Activated CD8-positive, alpha-beta memory T cell treated with anti-CD3 and anti-CD28 coated beads for 36 hours (primary cell): Measurements from ENCODE around the gene WDFY3. TPM values are rescaled to one million over a fixed set of nuclear protein-coding genes. Genes with fewer than 3 reads are reported as not detected.
"Not testable (repeated sequence)": the region's sequence is repeated elsewhere in the genome, so short reads cannot be mapped to it uniquely, and the experiment has no call there.

Source experiments
- CTCF ChIA-PET: fragments of 350-600 bp; sonication (Branson Sonifier 250); formaldehyde crosslinking; loops from one replicate; lab custom pipeline; 2021; ENCODE audit warnings: antibody characterized with exemption; lab: Charles Lee
- POLR2A ChIA-PET: fragments of 350-600 bp; sonication (Branson Sonifier 250); formaldehyde crosslinking; loops from one replicate; lab custom pipeline; 2021; ENCODE audit warnings: antibody characterized with exemption; lab: Charles Lee
- total RNA-seq, 2 experiments: library from RNA; stranded (reverse); gene quantifications; one replicate each; pipeline ENCODE4 v1.2.3, GENCODE V29; 2021

Gene WDFY3
- total RNA-seq, 2 experiments from 2014 or later: 0.78 to 0.96 TPM

DNA sequence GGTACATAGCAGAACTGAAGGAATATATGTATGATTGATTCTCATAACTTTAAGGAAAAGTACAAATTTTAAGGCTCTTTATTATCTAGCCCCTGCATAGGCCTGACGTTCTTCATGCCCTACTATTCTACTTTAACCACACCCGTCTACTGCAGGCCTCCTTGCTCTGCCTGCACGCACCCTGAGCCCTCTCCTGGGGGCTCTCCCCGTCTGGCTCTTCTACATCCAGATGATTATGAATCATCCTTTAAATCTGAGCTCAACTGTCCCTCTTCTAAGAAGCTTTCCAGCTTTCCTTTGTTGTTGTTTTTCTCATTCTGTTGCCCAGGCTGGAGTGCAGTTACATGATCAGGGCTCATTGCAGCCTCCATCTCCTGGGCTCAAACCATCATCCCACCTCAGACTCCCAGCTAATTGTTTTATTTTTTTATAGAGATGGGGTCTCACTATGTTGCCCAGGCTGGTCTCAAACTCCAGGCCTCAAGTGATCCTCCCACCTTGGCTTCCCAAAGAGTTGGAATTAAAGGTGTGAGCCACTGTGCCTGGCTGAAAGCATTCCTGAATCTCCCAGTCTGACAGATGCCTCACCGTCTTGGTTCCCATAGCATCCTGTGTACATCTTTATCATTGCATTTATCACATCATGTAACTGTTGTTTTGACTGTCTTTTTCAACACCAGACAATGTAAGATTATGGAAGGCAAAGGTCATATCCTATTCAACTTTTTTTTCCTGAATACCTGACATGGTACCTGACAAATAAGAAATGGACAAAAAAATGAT lies 89.2 kb downstream of the WDFY3 start:
- ChIA-PET CTCF (no interaction called here), POLR2A (no interaction called here)

DNA sequence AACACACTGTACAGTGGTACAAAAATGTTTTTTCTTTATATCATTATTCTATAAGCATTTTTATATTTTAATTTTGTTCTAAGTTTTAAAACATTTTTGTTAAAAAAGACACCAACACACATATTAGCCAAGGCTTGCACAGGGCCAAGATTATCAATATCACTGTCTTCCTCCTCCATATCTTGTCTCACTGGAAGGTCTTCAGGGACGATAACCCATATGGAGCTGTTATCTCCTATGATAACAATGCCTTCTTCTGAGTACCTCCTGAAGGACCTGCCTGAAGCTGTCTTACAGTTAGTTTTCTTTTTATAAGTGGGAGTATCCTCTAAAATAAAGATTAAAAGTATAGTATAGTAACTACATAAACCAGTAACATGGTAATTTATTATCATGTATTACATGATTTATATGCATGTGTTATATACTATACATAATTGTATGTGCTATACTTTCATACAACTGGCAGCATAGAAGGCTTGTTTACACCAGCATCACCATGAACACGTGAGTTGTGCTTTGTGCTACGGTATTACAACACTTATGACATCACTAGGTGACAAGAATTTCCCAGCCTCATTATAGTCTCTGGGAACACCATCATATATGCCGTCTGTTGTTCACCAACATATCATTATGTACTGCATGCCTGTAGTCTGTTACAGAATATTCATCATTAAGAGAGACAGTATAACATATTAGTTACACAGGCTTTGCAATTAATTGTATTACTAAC lies 90.7 kb downstream of the WDFY3 start:
- ChIA-PET POLR2A (no interaction called here), CTCF (no interaction called here)

DNA sequence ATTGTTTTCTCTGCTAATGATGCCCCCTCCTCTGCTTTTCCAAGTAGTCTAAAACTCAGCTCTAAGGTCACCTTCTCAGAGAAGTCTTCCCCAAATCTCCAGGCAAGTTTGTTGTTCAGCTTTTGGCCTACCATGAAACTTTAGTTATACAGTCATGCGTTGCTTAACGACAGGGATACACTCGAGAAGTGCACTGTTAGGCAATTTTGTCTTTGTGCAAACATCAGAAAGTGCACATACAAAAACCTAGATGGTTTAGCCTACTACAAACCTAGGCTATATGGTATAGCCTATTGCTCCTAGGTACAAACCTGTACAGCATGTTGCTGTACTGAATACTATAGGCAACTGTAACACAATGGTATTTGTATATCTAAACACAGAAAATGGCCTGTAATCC lies 91.9 kb downstream of the WDFY3 start:
- POLR2A ChIA-PET: no interaction called here
- CTCF ChIA-PET: no interaction called here

DNA sequence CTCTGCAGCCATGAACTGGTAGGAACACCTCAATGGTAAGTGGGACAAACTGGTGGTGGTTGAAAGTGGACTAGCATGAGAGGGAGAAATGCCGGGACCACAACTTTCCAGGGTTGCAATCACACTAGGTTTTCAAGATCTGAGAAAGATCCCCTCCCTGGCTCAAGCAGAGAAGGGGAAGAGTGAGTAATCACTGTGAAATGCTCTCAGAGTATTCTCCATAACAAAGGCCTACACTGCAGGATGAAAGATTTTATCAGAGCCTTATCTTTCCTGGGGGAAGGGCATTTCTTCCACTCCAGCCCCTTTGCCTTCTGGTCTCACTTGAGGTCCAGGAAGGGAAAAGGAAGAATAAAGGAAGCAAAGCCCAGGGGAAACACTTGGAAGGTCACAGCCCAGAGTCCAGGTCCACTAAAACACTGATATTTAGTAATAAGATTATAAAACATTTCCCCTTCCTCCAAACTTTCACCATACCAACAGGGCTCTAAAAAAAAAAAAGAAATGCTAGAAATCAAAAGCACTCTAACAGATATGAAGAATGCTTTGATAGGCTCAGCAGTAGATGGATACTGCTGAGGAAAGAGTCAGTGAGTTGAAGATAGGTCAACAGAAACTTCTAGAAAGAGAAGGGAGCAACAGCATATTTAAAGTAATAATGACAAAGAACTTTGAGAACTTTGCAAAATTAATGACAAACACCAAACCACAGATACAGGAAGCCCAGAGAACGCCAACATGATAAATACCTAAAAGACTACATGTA lies 95.9 kb downstream of the WDFY3 start:
- CTCF ChIA-PET: no interaction called here
- POLR2A ChIA-PET: no interaction called here

DNA sequence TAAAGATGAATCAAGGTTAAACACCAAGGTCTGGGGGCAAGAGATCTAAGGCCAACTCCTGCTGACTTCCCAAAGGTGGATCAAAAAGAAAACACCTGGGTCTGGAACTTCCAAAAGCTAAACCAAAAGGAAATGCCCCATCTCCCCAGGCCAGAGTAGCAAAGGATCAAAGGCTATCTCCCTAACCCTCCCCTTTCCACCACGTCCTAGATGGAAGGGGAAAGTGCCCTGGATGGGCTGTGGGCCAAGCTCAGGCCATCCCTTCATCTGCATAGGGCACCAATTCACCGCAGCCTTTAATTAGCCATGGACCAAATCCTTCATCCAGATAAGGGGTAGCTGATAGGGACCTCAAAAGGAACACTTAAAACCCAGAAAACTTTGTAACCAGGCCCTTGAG lies 100.2 kb downstream of the WDFY3 start:
- CTCF ChIA-PET: no interaction called here
- POLR2A ChIA-PET: no interaction called here

DNA sequence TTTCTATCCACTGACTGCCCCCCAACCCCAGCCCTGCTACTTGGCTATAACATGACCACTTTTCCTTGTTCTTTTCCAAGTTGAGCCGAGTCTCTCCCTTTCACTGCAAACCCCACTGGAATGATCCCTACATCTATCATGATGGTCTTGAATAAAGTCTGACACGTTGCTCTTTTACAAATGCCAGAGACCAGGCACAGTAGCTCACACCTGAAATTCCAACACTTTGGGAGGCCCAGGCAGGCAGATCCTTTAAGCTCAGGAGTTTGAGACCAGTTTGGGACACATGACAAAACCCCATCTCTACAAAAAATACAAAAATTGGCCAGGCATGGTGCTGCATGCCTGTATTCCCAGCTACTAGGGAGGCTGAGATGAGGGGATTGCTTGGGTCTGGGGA lies 100.9 kb downstream of the WDFY3 start:
- CTCF ChIA-PET: no interaction called here

DNA sequence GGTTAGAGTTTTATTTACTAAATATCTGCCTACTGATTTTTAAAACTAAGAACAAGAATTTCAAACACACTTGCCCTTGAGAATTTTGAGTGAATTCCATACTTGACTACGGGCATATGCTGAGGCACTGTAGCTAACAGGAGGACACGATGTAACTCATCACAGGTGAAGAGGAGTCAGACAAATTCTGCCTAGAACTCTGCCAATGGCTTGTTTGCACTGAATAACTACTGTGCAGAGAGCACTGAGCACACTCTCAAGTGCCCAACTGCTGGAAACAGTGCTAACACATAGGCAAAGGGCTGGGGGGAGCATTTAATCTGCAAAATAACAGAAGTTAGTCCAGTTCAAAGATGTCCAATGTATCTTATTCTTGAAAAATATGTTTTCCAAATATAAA lies 104.4 kb downstream of the WDFY3 start:
- CTCF ChIA-PET: no interaction called here
- POLR2A ChIA-PET: no interaction called here

More for the DNA sequence above, 100.9 kb downstream of the WDFY3 start:
- POLR2A ChIA-PET: no interaction called here

DNA sequence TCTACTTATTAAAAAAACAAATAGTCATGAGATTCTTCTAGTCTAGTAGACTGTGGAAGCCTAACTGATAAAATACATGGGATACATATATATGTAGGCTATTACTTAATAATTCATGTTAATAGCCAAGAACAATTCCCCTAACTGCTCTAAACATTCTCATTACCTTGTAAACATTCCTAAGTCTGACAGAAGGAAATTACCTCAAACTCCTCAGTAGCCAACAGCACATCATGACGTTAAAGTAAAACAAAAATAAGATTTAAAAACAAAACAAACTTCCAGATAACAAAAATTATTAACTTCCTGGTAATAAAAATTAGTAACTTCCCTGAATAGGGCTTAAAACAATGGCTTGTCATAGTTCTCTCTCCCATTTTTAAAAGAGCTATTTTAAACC lies 109.2 kb downstream of the WDFY3 start:
- CTCF ChIA-PET: no interaction called here
- POLR2A ChIA-PET: no interaction called here

DNA sequence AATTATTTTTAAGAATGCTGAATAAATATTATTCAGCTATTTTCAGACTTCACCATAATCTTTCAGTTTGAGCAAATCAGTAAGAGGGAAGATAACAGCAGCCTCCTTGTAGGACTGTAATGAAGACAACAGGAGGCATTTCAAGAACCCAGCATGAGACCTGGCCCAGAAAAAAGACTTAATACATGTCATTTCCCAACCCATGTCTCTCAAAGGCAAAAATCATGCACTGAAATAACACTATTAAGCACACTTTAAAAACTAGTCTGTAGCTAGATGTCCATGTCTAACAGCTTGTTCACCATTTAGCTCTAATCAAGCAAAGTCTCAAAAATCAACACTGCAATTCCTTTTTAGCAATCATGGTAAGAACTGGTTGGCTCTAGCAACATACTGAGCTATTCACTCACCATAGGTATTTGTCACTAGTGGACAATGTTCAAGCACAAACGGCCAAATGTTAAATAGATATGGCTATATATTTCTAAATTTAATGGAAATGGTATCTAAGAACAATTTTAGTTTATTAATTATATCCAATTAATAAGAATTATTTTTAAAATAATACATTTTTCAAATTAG lies 109.9 kb downstream of the WDFY3 start:
- CTCF ChIA-PET: no interaction called here
- POLR2A ChIA-PET: no interaction called here

DNA sequence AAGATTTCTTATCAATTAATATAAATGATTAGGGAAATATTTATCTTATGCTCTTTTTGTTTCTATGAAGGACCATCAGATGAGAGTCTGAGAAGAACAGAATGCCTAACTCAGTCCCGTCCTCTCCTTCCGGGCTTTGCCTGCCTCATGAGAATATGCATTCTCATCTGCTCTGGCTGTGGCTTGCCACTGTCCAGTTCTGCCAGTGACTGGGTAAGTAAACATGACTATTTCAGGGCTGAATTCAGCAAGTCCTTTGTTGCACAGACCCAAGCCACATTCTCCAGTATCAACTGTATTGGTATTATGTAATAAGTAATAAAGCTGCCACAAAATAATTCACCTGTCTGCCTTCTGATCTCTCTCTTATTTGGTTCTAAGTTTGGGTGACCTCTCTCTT lies 110.7 kb downstream of the WDFY3 start:
- ChIA-PET CTCF (no interaction called here), POLR2A (no interaction called here)

DNA sequence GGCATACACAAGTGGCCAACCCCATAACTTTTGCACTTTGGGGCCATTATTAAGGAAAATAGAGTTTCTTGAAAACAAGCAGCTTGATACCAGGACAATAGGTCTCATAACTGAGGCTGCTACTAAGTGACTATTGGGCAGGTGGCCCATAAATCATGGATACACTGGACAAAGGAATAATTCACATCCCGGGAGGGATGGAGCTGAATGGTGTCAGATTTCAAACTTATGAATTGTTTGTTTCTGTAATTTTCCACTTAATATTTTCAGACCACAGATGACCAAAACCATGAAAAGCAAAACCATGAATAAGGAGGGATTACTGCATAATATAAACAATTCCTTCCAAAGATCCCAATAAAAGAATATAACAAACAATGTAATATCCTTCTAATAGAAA lies 114.4 kb downstream of the WDFY3 start:
- ChIA-PET POLR2A (no interaction called here), CTCF (no interaction called here)

DNA sequence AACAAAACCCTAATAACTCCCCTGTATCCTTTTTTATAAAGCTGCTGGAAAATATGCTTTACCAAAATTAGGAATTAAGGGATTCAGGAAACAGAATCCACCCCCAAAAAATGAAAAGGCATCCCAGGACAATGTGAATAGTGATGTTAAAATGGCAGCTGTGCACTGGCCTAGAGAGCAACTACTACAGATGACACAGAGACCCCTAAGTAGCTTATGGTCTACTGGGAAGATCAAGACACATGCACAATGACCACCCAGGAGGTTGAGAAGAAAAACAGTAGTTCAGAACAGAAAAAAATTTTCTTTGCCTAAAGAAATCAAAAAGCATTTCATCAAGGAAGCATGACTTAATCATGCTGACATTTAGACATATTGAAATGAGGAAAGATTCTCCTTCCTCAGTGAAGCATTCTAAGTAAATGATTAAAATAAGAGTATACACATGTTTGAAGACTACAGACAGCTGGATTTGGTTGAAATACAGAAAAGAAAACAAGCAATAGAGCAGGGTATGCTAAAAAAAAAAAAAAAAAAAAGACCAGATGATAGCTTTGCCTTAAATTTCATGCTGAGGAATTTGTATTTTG lies 117.3 kb downstream of the WDFY3 start:
- POLR2A ChIA-PET: interaction anchor here (0.6 kb wide), 1 partner anchor 74 kb away, joined by 5 read pairs; no protein-coding TSS in a partner anchor

DNA sequence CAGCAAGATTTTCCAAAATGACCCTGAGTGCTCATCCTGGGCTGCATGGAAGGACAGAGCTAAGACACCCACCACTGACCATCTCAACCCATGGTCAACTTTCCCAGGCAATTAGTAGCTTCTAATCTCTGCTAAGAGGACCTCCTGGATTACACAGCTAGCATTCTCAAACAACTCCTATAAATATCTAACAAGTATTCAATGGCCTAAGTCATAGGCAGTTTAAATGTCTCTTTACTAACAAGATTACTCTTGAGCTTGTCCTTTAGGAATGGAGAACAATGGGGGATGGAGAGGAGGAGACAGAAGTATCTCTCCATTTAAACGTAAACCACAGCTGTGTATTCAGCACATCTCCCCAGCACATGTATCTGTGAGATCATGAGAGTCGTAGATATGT lies 118.1 kb downstream of the WDFY3 start:
- CTCF ChIA-PET: no interaction called here
- POLR2A ChIA-PET: no interaction called here

More for the DNA sequence above, 117.3 kb downstream of the WDFY3 start:
- CTCF ChIA-PET: no interaction called here

DNA sequence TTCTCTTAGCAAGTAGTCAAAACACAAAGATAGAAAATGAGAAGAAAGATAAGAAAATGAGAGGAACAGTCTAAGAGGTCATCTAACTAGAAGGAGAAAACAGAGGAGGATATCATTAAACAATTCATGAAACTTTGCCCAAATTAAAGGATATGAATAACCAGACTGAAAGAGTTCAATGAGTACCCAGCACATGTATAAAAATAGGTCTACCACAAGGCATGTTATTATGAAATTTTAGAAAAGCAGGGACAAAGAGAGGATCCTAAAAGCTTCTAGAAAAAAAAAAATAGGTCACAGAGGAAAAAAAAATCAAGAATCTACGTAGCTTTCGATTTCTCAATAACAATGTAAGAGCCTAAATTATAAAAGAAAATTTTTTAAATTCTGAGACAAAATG lies 118.5 kb downstream of the WDFY3 start:
- ChIA-PET CTCF (no interaction called here), POLR2A (no interaction called here)

DNA sequence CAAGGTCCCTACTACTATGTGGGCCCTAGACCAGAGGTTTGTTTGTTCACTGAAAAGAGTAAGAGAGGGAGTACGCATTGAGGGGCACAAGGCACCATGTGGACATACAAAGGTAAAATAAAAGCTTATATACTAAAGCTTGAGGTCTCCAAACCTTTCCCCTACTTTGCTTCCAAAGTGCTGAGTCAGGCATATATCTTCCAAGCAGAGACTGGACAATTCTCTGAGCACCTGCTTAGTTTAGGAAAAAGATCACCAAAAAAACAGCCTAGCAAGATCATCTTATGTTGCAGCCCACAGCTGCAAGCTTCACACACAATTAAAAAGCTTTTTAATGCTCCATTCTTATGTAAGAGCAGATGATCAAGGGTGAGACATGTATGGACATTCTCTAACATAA lies 119.5 kb downstream of the WDFY3 start:
- ChIA-PET POLR2A (no interaction called here), CTCF (no interaction called here)

DNA sequence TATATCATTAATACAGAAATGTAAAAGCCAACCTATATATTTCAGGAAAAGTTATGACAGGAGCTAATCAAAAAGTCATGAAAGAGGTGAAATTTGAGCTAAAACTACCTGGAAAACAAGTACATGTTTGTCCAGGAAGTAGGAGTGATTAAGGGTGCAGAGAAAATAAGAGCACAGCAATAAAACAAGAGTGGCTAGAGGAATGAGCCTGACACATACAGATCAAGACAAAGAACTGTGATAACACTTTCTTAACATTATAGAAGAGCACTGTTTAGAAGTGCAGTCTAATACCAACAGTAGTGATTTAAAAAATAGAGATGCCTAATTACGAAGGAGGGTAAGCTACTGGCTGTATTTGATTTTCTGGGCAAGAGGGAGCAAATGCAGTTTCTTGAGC lies 125.1 kb downstream of the WDFY3 start:
- POLR2A ChIA-PET: no interaction called here

DNA sequence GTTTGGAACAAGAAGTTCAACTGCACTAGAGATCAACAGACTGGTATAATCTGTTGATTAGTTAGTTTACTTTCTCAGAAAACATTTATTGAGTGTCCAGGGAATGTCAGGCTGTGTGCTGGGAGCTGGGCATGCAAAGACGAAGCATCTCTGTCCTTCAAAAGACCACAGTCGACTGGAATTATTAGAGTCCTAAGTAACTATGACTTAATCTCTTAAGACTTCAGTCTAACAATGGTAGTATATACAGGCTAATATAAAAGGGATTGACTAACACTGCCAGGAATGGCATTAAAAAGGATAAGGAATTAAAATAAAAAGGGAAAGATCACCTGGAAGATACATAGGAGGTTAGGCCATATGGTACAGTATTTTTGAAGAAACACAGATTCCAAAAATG lies 128.7 kb downstream of the WDFY3 start:
- ChIA-PET CTCF (no interaction called here), POLR2A (no interaction called here)

More for the DNA sequence above, 125.1 kb downstream of the WDFY3 start:
- CTCF ChIA-PET: no interaction called here

DNA sequence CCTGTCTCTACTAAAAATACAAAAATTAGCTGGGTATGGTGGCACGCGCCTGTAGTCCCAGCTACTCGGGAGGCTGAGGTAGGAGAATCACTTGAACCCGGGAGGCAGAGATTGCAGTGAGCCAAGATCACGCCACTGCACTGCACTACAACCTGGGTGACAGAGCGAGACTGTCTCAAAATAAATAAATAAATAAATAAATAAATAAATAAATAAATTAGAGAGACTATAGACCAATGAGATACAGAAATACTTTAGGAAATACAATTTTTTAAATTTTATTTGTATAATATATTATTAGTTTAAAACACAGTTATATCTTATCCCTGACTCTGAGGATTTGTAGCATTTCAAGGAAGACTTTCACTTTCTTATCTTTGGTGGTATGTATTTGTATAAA lies 136.9 kb downstream of the WDFY3 start:
- CTCF ChIA-PET, POLR2A ChIA-PET: not testable (repeated sequence)

DNA sequence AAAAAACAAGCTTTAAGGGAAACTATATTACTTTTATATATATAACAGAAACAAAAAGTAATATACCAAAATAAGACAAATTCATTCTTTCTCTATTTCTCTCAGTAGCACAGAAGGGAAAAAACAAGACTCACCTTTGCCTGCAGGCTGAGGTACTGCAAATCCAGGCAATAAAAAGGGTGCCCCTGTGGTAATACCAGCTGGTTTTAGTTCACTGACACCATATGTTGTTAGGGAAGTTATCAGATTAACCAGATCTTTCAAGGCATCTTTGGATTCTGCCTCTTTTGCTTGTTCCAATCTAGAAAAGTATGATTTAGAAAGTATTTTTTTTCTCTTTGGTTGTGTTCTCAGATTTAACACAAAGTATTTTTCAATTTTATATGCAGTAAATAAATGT lies 139.8 kb downstream of the WDFY3 start:
- ChIA-PET POLR2A (no interaction called here), CTCF (no interaction called here)
